ENCODE data around the gene SBSN. TPM values are rescaled to one million over a fixed set of nuclear protein-coding genes. Genes with fewer than 3 reads are reported as not detected.
A peak's percentile ranks its signal among the peaks of the same experiment; 100 is the strongest.

Gene SBSN
- total RNA-seq, 1 experiment from 2014 or later = not detected

DNA sequence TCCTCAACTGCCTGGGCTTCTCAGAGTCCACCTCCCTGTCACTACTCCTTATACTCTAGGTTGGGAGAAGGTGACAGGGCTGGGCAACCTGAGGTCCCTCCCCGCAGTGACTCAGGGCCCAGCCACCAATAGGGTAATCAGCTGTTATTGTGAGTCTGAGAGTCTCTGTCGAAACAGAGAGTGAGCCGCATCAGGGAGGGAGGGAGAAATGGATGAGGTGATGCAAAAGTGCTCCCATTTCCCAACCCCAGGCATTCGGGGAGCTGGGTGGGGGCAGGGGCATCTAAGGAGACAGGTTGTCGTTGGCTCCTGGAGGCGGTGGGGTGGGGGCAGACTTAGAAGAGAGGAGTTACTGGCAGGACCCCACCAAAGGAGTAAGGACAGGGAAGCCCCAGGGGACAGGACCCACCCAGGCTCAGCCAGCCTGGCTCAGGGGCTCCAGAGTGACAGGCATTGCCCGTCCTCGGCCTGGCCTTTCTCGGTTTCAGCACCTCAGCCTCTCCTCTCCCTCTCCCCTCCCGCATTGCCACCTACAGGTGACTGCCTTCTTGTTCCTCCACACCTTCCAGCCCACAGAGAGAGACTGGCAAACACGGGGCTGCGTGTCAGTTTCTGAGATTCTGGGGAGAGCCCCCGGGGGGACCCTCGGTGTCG, 14.4 kb downstream of the SBSN start, which contains the start of gene DMKN:
Gene DMKN, minus strand, starts transcription at position 22 of the 654 bp plus-strand sequence. CDS start 174 bp downstream, outside the sequence.
- no peak within 1 kb of the TSS for H3K4me3 ChIP-seq

DNA sequence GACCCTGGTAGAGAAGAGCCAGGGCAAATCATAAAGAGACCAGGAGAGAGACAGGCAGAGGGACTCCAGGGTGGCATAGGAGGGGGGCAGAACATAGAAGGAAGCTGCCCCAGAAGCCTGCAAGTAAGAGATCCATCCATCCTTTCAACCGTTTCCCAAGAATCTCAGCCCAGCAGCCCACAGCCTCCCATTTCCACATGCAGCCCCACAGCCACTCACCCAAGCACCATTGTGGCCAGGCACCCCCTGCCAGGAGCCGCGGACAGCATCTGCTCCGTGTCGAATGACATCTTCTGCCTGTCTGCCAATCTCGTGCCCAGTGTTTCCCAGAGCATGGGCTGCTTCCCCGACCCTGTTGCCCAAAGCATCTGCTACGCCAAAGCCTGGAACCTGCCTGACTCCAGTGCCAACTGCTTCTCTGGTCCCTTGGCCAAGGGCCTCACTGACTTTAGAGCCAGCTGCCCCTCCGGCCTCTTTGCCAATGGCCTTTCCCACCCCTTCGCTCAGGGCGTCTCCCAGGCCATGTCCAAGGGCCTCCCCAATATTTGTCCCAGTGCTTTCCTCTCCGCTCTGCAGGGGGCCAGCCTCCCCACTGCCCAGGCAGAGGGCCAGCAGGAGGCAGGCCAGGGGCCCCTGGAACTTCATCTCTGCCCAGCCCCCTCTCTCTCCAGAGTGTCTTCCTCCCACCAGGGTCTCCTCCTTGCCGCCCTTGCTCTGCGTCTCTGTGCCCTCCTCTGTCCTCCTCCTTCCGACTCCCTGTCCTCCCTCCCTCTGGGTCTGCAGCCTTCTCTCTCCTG, 15.1 kb downstream of the SBSN start:
- H3K4me1 ChIP-seq (replicated peaks) = peaks cover 8% of the 10 kb centered on the region
- no peak overlapping the region for H3K27ac ChIP-seq
- H3K27me3 ChIP-seq (replicated peaks) = peaks cover 44% of the 10 kb centered on the region
- 0 out of 2 replicates have a peak, but pooled peaks cover 3% of the 10 kb centered on the region for H3K9me3 ChIP-seq (replicated peaks)
- no peaks in the 10 kb centered on the region for H3K36me3 ChIP-seq
- no peak overlapping the region for H3K4me3 ChIP-seq
- no peak for DNase-seq (ENCODE audit: low read depth in 1 of 2, low spot score in 2 of 2)

More for the DNA sequence above, 14.4 kb downstream of the SBSN start, which contains the start of gene DMKN:
- Histone ChIP-seq H3K36me3 (no peaks in the 10 kb centered on the region), H3K27ac (no peak within 1 kb of the TSS), H3K9me3 (replicated peaks) (0 out of 2 replicates have a peak, but pooled peaks cover 3% of the 10 kb centered on the region), H3K4me1 (replicated peaks) (peaks cover 15% of the 10 kb centered on the region), H3K27me3 (replicated peaks) (peaks cover 37% of the 10 kb centered on the region)
- DNase-seq (ENCODE audit: low read depth in 1 of 2, low spot score in 2 of 2) = no peak

DNA sequence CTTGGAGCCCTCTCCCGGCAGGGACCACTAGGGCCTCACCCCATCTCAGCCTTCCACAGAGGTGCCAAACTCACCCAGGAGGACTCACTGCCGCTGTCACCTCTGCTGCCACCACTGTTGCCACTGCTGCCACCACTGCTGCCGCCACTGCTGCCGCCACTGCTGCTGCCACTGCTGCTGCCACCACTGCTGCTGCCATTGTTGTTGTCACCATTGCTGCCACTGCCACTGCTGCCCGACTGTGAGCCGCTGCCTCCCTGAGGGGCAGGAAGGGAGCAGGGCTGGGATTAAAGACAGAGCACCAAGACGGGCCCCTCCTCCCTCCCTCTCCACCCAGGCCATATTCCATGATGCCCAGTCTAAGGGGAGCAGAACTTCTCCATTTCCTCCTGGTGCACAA, 16.8 kb downstream of the SBSN start:
- Histone ChIP-seq H3K27me3 (replicated peaks) (peaks cover 61% of the 10 kb centered on the region), H3K4me3 (no peak overlapping the region), H3K9me3 (replicated peaks) (0 out of 2 replicates have a peak, but pooled peaks cover 3% of the 10 kb centered on the region), H3K27ac (no peak overlapping the region), H3K36me3 (no peaks in the 10 kb centered on the region), H3K4me1 (replicated peaks) (peaks cover 4% of the 10 kb centered on the region)
- DNase-seq (ENCODE audit: low read depth in 1 of 2, low spot score in 2 of 2) = no peak

- no peak overlapping the region for H3K27ac ChIP-seq
- no peak for DNase-seq (ENCODE audit: low read depth in 1 of 2, low spot score in 2 of 2)
- no peak overlapping the region for H3K4me3 ChIP-seq
- H3K36me3 ChIP-seq = no peaks in the 10 kb centered on the region
- 0 out of 2 replicates have a peak, but pooled peaks cover 3% of the 10 kb centered on the region for H3K9me3 ChIP-seq (replicated peaks)
- H3K4me1 ChIP-seq (replicated peaks) = peaks cover 4% of the 10 kb centered on the region
- H3K27me3 ChIP-seq (replicated peaks) = peaks cover 69% of the 10 kb centered on the region
These were observed 17.5 kb downstream of the SBSN start for GRCh38 chr19:35510626-35510964.

DNA sequence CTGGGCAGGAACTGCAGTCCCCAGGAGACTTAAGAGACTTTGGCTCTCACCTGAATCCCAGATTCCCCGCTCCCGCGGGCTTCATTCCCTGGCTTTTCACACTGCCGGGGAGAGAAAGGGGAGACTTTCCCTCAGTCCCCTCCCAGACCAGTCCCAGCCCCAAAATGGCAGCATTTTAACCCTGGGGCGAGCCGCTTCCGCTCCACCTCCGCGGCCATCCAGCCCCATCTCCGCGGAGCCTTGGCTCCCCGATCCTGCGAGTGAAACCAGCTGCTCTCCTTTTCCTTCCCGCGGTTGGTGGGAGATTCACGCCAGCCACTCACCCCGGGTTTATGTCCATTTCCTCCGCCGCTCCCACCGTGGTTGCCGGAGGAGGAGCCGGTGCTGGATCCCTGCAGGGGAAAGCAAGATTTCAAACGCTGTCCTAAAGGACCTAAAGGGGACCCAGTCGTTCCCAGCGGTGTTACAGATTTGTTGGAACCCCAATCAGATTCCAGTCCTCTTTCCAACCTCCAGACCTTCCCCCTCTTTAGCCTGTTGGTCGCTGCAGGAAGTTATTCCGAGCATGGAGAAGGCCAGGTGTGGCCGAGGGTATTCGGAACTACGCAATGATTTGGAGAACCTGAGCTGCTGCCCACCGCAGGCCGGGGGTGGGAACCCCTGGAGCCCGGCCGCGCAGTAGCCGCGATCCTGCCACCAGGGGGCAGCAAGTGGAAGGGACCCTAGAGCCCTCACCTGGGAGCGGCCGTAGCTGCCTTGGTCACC, 18.1 kb downstream of the SBSN start:
- Histone ChIP-seq H3K4me3 (no peak overlapping the region), H3K27ac (no peak overlapping the region), H3K36me3 (no peaks in the 10 kb centered on the region), H3K9me3 (replicated peaks) (0 out of 2 replicates have a peak, but pooled peaks cover 3% of the 10 kb centered on the region), H3K4me1 (replicated peaks) (peaks cover 4% of the 10 kb centered on the region), H3K27me3 (replicated peaks) (peaks cover 72% of the 10 kb centered on the region)
- DNase-seq (ENCODE audit: low read depth in 1 of 2, low spot score in 2 of 2) = peak; percentile 59 to 70

- H3K4me1 ChIP-seq (replicated peaks) = peaks cover 4% of the 10 kb centered on the region
- no peak overlapping the region for H3K27ac ChIP-seq
- H3K9me3 ChIP-seq (replicated peaks) = 0 out of 2 replicates have a peak, but pooled peaks cover 3% of the 10 kb centered on the region
- H3K4me3 ChIP-seq = no peak overlapping the region
- H3K27me3 ChIP-seq (replicated peaks) = peaks cover 73% of the 10 kb centered on the region
- DNase-seq (ENCODE audit: low read depth in 1 of 2, low spot score in 2 of 2) = no peak
- no peaks in the 10 kb centered on the region for H3K36me3 ChIP-seq
These were observed 19.0 kb downstream of the SBSN start for GRCh38 chr19:35509018-35509652.

GRCh38 chr19:35508129-35508528, 20.0 kb downstream of the SBSN start:
- H3K27ac ChIP-seq = no peak overlapping the region
- H3K9me3 ChIP-seq (replicated peaks) = 0 out of 2 replicates have a peak, but pooled peaks cover 3% of the 10 kb centered on the region
- H3K27me3 ChIP-seq (replicated peaks) = peaks cover 78% of the 10 kb centered on the region
- no peaks in the 10 kb centered on the region for H3K36me3 ChIP-seq
- DNase-seq (ENCODE audit: low read depth in 1 of 2, low spot score in 2 of 2) = no peak
- H3K4me1 ChIP-seq (replicated peaks) = peaks cover 4% of the 10 kb centered on the region
- H3K4me3 ChIP-seq = no peak overlapping the region

GRCh38 chr19:35507561-35507960, 20.6 kb downstream of the SBSN start:
- no peak for DNase-seq (ENCODE audit: low read depth in 1 of 2, low spot score in 2 of 2)
- Histone ChIP-seq H3K4me3 (no peak overlapping the region), H3K4me1 (replicated peaks) (peaks cover 4% of the 10 kb centered on the region), H3K36me3 (no peaks in the 10 kb centered on the region), H3K27me3 (replicated peaks) (peaks cover 82% of the 10 kb centered on the region), H3K9me3 (replicated peaks) (0 out of 2 replicates have a peak, but pooled peaks cover 3% of the 10 kb centered on the region), H3K27ac (no peak overlapping the region)

GRCh38 chr19:35506011-35506410, 22.1 kb downstream of the SBSN start:
- peaks cover 83% of the 10 kb centered on the region for H3K27me3 ChIP-seq (replicated peaks)
- H3K4me3 ChIP-seq = no peak overlapping the region
- H3K9me3 ChIP-seq (replicated peaks) = 0 out of 2 replicates have a peak, but pooled peaks cover 3% of the 10 kb centered on the region
- no peak overlapping the region for H3K27ac ChIP-seq
- no peak for DNase-seq (ENCODE audit: low read depth in 1 of 2, low spot score in 2 of 2)
- H3K4me1 ChIP-seq (replicated peaks) = peaks cover 4% of the 10 kb centered on the region
- no peaks in the 10 kb centered on the region for H3K36me3 ChIP-seq

DNA sequence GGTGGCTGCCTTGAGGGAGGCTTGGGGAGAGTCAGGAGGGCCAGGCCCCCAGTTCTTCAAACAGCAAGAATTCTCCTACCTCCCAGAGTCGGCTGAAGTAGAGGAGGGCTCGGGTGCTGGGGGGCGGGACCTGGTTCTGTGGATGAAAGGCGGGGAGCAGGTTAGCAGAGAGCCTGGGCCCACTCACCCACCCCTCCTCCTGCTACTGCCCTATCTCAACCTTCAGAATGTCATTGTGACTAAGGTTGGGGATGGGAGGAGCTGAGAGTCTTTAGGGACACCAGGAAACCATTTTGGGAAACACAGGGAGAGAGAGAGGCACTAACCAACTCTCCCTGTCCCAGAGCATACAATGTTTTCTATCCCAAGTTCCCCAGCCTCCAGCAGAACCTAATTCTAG, 25.4 kb downstream of the SBSN start:
- H3K27me3 ChIP-seq (replicated peaks) = peaks cover 62% of the 10 kb centered on the region
- H3K4me1 ChIP-seq (replicated peaks) = no peaks in the 10 kb centered on the region
- no peak overlapping the region for H3K4me3 ChIP-seq
- DNase-seq (ENCODE audit: low read depth in 1 of 2, low spot score in 2 of 2) = no peak
- H3K9me3 ChIP-seq (replicated peaks) = no peaks in the 10 kb centered on the region
- no peaks in the 10 kb centered on the region for H3K36me3 ChIP-seq
- no peak overlapping the region for H3K27ac ChIP-seq

GRCh38 chr19:35501684-35502083, 26.4 kb downstream of the SBSN start:
- Histone ChIP-seq H3K4me1 (replicated peaks) (no peaks in the 10 kb centered on the region), H3K9me3 (replicated peaks) (no peaks in the 10 kb centered on the region)
- DNase-seq (ENCODE audit: low read depth in 1 of 2, low spot score in 2 of 2) = no peak

GRCh38 chr19:35500611-35501010, 27.5 kb downstream of the SBSN start:
- Histone ChIP-seq H3K27me3 (replicated peaks) (peaks cover 40% of the 10 kb centered on the region), H3K27ac (no peak overlapping the region), H3K4me3 (no peak overlapping the region), H3K4me1 (replicated peaks) (no peaks in the 10 kb centered on the region), H3K36me3 (no peaks in the 10 kb centered on the region), H3K9me3 (replicated peaks) (no peaks in the 10 kb centered on the region)
- no peak for DNase-seq (ENCODE audit: low read depth in 1 of 2, low spot score in 2 of 2)

More at GRCh38 chr19:35501684-35502083, 26.4 kb downstream of the SBSN start:
- Histone ChIP-seq H3K27ac (no peak overlapping the region), H3K4me3 (no peak overlapping the region), H3K36me3 (no peaks in the 10 kb centered on the region), H3K27me3 (replicated peaks) (peaks cover 51% of the 10 kb centered on the region)

GRCh38 chr19:35498984-35499527, 29.1 kb downstream of the SBSN start:
- no peak overlapping the region for H3K27ac ChIP-seq

More at GRCh38 chr19:35498984-35499527, 29.1 kb downstream of the SBSN start:
- H3K27me3 ChIP-seq (replicated peaks) = peaks cover 35% of the 10 kb centered on the region
- H3K4me1 ChIP-seq (replicated peaks) = no peaks in the 10 kb centered on the region
- H3K4me3 ChIP-seq = no peak overlapping the region
- no peak for DNase-seq (ENCODE audit: low read depth in 1 of 2, low spot score in 2 of 2)
- H3K36me3 ChIP-seq = no peaks in the 10 kb centered on the region
- no peaks in the 10 kb centered on the region for H3K9me3 ChIP-seq (replicated peaks)
